LNCAP (cell line): ENCODE data around the gene ZNF236.

Source experiments
- CTCF ChIP-seq: fragments of 450-650 bp; IDR thresholded peaks from 2 replicates; pipeline ENCODE4 v1.5.1; 2017; ENCODE audit warnings: mild to moderate bottlenecking

ZNF236 gene

GRCh38 chr18:77014538-77014937 is 192.2 kb downstream of the ZNF236 start:
- no peak for TF ChIP-seq CTCF

GRCh38 chr18:77015169-77015568 is 192.8 kb downstream of the ZNF236 start:
- no peak for TF ChIP-seq CTCF

- TF ChIP-seq CTCF = no peak
These were observed 193.7 kb downstream of the ZNF236 start for GRCh38 chr18:77015771-77016710.

- TF ChIP-seq CTCF = no peak
These were observed 194.6 kb downstream of the ZNF236 start for GRCh38 chr18:77016936-77017335.

GRCh38 chr18:77017355-77017754 is 195.0 kb downstream of the ZNF236 start:
- no peak for TF ChIP-seq CTCF

GRCh38 chr18:77019641-77020040 is 197.3 kb downstream of the ZNF236 start:
- TF ChIP-seq CTCF = no peak
